OCI-M2 (cell line): ENCODE data around the gene UCP1.
A peak's percentile ranks its signal among the peaks of the same experiment; 100 is the strongest.

Source experiments
- DNase-seq: peaks from one replicate; lab custom pipeline; 2025; ENCODE audit not compliant: unreplicated experiment; lab: John Stamatoyannopoulos, UW

UCP1 gene

GRCh38 chr4:140568507-140569306 is at the start of gene UCP1:
TSS of gene UCP1 (minus strand) at chr4:140568961. CDS start at chr4:140568729, 232 bp downstream.
- no peak for DNase-seq

GRCh38 chr4:140617499-140618248 is 48.9 kb upstream of the UCP1 start:
- DNase-seq, result no peak

GRCh38 chr4:140615451-140615850 is 46.7 kb upstream of the UCP1 start:
- DNase-seq, result no peak

GRCh38 chr4:140612357-140612756 is 43.6 kb upstream of the UCP1 start:
- no peak for DNase-seq

- no peak for DNase-seq
These were observed 43.1 kb upstream of the UCP1 start for GRCh38 chr4:140611854-140612253.

- peak; percentile 4 for DNase-seq
These were observed 41.0 kb upstream of the UCP1 start for GRCh38 chr4:140609548-140610425.

GRCh38 chr4:140607852-140608251 is 39.1 kb upstream of the UCP1 start:
- DNase-seq, result no peak

GRCh38 chr4:140604544-140604943 is 35.8 kb upstream of the UCP1 start:
- no peak for DNase-seq

GRCh38 chr4:140603286-140603685 is 34.5 kb upstream of the UCP1 start:
- no peak for DNase-seq

GRCh38 chr4:140602714-140603113 is 34.0 kb upstream of the UCP1 start:
- no peak for DNase-seq

- no peak for DNase-seq
These were observed 31.6 kb upstream of the UCP1 start for GRCh38 chr4:140600408-140600807.

GRCh38 chr4:140595065-140595464 is 26.3 kb upstream of the UCP1 start:
- DNase-seq, result no peak

GRCh38 chr4:140584439-140584838 is 15.7 kb upstream of the UCP1 start:
- no peak for DNase-seq

- no peak for DNase-seq
These were observed 12.3 kb upstream of the UCP1 start for GRCh38 chr4:140581078-140581477.

- no peak for DNase-seq
These were observed 10.5 kb upstream of the UCP1 start for GRCh38 chr4:140579278-140579677.

- DNase-seq, result no peak
These were observed 6.7 kb upstream of the UCP1 start for GRCh38 chr4:140575489-140575888.

GRCh38 chr4:140571620-140572019 is 2.9 kb upstream of the UCP1 start:
- no peak for DNase-seq

- DNase-seq, result no peak
These were observed 512 bp upstream of the UCP1 start for GRCh38 chr4:140569307-140569638.

GRCh38 chr4:140559696-140560095 is 9.1 kb downstream of the UCP1 start:
- no peak for DNase-seq

- DNase-seq, result no peak
These were observed 10.8 kb downstream of the UCP1 start for GRCh38 chr4:140557831-140558435.
